IPS-20b (cell line): ENCODE results near the gene TIAM1.

Source experiments
- H3K27ac ChIP-seq: one replicate; pipeline ENCODE4 v1.5.1; 2013; ENCODE audit warnings: low read length
- H3K27me3 ChIP-seq: 2 replicates; pipeline ENCODE4 v1.6.1; 2013; ENCODE audit warnings: mild to moderate bottlenecking, low read length, inconsistent platforms; ENCODE audit not compliant: insufficient read depth
- H3K36me3 ChIP-seq: 2 replicates; pipeline ENCODE4 v1.6.1; 2013; ENCODE audit warnings: low read depth, mild to moderate bottlenecking, inconsistent platforms, low read length, moderate library complexity; ENCODE audit not compliant: insufficient read depth
- H3K4me1 ChIP-seq: 2 replicates; pipeline ENCODE4 v1.6.1; 2013; ENCODE audit warnings: mild to moderate bottlenecking, control low read depth, inconsistent platforms, low read length, moderate library complexity; ENCODE audit not compliant: insufficient read depth
- H3K4me3 ChIP-seq: 2 replicates; pipeline ENCODE4 v1.5.1; 2013; ENCODE audit warnings: mild to moderate bottlenecking, low read length, inconsistent platforms
- H3K9ac ChIP-seq: 2 replicates; pipeline ENCODE4 v1.6.1; 2013; ENCODE audit warnings: low read depth, mild to moderate bottlenecking, inconsistent platforms, low read length, moderate library complexity
- H3K9me3 ChIP-seq: 2 replicates; pipeline ENCODE4 v1.6.1; 2013; ENCODE audit warnings: mild to moderate bottlenecking, low read depth, low read length, inconsistent platforms; ENCODE audit not compliant: insufficient read depth

TIAM1 gene

DNA sequence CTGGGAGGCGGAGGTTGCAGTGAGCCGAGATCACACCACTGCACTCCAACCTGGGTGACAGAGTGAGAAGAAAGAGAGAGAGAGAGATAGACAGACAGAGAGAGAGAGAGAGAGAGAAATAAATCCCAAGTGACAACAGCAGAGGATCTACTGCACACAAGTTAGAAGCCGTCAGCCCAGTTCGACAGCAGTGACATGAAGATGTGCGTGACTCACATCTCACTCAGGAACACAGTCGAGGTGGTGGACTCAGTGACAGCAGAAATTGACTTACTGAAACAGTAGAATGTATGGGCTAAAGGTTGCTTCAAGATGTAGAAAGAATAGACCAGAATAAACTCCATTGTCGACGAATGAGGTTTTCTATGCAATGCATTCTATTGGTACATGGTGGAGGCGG, 228.8 kb downstream of the TIAM1 start:
- H3K4me1 ChIP-seq, result peaks cover 6% of the 10 kb centered on the region
- no peak overlapping the region for H3K9ac ChIP-seq
- H3K27ac ChIP-seq, result no peak overlapping the region
- H3K36me3 ChIP-seq, result peaks cover 3% of the 10 kb centered on the region; the same call in 1 of the 2 replicates
- no peaks in the 10 kb centered on the region for H3K27me3 ChIP-seq
- no peak overlapping the region for H3K4me3 ChIP-seq
- no peaks in the 10 kb centered on the region for H3K9me3 ChIP-seq

DNA sequence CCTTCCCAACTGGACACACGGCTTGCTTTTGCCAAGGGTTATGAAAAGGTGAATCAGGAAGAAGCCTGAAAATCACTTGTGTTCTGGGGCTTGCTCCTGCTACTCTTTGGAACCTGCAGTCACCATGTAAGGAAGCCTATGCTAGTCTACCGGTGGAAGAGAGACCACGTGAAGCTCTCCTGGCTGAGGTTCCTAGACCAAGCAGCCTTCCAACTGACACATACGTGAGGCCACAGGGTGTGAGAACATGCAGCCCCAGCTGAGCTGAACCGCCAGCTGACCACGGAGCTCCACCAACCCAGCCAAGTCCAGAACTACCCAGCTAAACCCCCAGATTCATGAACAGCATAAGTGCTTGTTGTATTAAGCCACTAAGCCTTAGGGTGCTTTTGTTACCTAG, 233.0 kb downstream of the TIAM1 start:
- Histone ChIP-seq H3K9me3 (peaks cover 9% of the 10 kb centered on the region; the same call in 1 of the 2 replicates), H3K27ac (no peak overlapping the region), H3K27me3 (no peaks in the 10 kb centered on the region), H3K9ac (no peak overlapping the region), H3K4me3 (no peak overlapping the region), H3K4me1 (no peaks in the 10 kb centered on the region), H3K36me3 (no peaks in the 10 kb centered on the region)

DNA sequence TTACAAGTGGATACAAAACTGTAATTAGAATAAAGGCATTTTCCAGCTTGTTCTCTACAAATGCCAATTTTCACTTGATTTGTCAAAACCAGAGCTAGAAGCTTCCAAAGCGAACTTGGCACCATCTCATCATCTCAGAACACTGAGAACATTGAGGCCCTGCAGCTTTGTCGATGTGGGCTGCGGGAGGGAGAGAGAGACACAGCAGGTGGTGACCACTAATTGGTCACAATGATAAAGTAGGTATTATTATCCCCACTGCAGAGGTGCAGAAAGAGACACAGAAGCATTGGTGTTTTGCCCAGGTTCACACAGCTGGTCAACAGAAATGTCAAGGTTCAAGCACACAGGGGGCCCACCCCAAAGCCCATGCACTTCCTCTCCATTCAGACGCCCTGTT, 233.6 kb downstream of the TIAM1 start:
- Histone ChIP-seq H3K27me3 (no peaks in the 10 kb centered on the region), H3K27ac (no peak overlapping the region), H3K9ac (no peak overlapping the region), H3K4me3 (no peak overlapping the region), H3K4me1 (no peaks in the 10 kb centered on the region), H3K9me3 (peaks cover 9% of the 10 kb centered on the region; the same call in 1 of the 2 replicates), H3K36me3 (no peaks in the 10 kb centered on the region)

DNA sequence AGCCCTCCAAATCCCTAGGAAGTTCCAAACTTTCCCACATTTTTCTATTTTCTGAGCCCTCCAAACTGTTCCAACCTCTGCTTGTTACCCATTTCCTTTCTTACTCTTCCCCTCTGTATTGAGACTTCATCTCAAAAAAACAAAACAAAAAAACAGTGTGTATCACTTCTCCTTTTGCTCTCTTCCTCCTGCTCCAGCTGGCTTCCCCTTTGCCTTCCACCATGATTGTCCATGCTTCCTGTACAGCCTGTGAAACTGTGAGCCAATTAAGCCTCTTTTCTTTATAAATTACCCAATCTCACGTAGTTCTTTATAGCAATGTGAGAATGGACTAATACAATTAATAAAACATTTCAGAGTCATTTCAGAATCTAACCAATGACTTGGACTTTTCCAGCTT, 236.2 kb downstream of the TIAM1 start:
- no peaks in the 10 kb centered on the region for H3K36me3 ChIP-seq
- no peaks in the 10 kb centered on the region; the same call in 1 of the 2 replicates for H3K4me1 ChIP-seq
- peaks cover 9% of the 10 kb centered on the region; the same call in 1 of the 2 replicates for H3K9me3 ChIP-seq
- no peak overlapping the region for H3K27ac ChIP-seq
- H3K27me3 ChIP-seq, result no peaks in the 10 kb centered on the region
- H3K9ac ChIP-seq, result no peak overlapping the region
- H3K4me3 ChIP-seq, result no peak overlapping the region

DNA sequence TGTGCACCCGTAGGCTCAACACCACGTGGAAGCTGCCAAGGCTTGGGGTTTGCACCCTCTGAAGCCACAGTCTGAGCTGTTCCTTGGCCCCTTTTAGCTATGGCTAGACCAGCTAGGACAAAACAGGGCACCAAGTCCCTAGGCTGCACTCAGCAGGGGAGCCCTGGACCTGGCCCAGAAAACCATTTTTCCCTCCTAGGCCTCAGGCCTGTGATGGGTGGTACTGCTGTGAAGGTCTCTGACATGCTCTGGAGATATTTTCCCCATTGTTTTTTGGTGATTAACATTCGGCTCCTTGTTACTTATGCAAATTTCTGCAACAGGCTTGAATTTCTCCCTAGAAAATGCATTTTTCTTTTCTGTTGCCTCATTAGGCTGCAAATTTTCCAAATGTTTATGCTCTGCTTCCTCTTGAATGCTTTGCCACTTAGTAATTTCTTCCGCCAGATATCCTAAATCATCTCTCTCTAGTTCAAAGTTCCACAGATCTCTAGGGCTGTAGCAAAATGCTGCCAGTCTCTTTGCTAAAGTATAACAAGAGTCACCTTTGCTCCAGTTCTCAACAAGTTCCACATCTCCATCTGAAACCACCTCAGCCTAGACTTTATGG, 236.8 kb downstream of the TIAM1 start:
- Histone ChIP-seq H3K4me1 (no peaks in the 10 kb centered on the region; the same call in 1 of the 2 replicates), H3K27ac (no peak overlapping the region), H3K4me3 (no peak overlapping the region), H3K36me3 (no peaks in the 10 kb centered on the region), H3K9me3 (peaks cover 9% of the 10 kb centered on the region; the same call in 1 of the 2 replicates), H3K9ac (no peak overlapping the region), H3K27me3 (no peaks in the 10 kb centered on the region)

DNA sequence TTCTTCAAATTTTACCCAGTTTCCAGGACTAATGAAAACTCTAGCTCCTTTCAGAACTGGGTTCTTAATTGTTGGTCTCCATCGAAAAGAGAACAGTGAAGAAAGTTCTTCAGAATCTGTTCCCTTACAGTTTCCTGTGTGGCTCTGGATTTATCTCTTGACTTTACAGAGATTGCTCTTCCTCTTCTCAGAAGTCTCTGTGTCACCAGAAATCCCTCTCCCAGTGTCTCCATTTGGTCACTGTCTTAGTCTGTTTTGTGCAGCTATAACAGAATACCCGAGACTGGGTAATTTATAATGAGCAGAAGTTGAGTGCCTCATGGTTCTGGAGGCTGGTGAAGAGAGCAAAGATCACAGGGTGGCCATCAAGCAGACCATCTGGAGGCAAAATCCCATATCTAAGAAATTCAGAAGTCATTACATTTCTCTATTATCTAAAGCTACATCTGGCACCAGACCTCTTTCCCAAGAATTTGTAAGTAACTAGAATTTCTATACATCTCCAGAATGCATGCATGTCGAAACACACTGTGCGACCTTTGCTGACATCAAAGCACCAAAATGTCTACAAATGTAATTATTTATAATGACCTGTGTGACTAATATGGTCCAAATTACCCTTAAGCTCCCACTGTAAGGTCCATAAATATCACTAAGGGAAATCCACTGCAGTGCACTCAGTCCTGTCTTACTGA, 240.3 kb downstream of the TIAM1 start:
- Histone ChIP-seq H3K27ac (no peak overlapping the region), H3K4me1 (no peaks in the 10 kb centered on the region; the same call in 1 of the 2 replicates), H3K27me3 (no peaks in the 10 kb centered on the region), H3K4me3 (no peak overlapping the region), H3K9me3 (peaks cover 9% of the 10 kb centered on the region; the same call in 1 of the 2 replicates), H3K36me3 (no peaks in the 10 kb centered on the region), H3K9ac (no peak overlapping the region)

DNA sequence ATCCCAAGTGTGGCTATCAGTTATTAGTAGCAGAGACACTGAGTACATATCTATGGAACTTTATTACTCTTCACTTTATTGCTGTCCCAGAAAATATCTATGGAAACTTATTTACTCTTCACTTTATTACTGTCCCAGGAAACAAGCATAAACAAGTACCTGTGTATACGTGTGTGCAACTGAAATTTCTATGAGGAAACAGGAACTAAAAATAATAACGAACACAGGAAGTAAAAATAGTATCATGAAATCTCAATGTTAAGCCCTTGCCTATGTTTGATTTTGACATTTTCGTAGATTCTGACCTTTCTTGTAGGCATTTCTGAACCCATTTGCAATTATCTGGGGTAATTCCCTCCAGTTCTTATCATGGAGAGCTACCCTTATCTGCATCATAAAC, 240.9 kb downstream of the TIAM1 start:
- no peaks in the 10 kb centered on the region for H3K36me3 ChIP-seq
- H3K9ac ChIP-seq, result no peak overlapping the region
- no peak overlapping the region for H3K4me3 ChIP-seq
- H3K27ac ChIP-seq, result no peak overlapping the region
- no peaks in the 10 kb centered on the region for H3K27me3 ChIP-seq
- H3K9me3 ChIP-seq, result peaks cover 9% of the 10 kb centered on the region; the same call in 1 of the 2 replicates
- no peaks in the 10 kb centered on the region; the same call in 1 of the 2 replicates for H3K4me1 ChIP-seq

DNA sequence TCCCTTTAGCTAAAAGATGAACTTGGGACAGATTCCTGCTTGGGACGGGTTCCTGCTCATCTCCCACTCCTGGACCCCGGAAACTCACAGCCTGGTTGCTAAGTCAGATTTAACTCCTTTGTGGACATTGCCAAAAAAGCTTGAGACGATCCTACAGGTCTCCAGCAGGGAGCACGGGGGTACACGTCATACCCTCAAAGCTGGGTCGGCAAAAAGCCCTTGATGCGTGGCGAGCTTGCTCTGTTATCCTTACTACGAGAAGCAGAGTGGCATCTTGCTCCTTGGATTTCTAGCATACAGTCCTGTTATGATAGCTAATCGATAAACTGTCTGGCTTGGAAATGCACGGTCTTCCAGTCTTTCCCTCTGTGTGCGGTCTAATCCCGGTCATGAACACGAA, 244.9 kb downstream of the TIAM1 start:
- H3K36me3 ChIP-seq, result no peaks in the 10 kb centered on the region
- no peak overlapping the region for H3K4me3 ChIP-seq
- no peaks in the 10 kb centered on the region for H3K9me3 ChIP-seq
- no peak overlapping the region for H3K9ac ChIP-seq
- no peaks in the 10 kb centered on the region; the same call in 1 of the 2 replicates for H3K4me1 ChIP-seq
- H3K27me3 ChIP-seq, result no peaks in the 10 kb centered on the region
- no peak overlapping the region for H3K27ac ChIP-seq

DNA sequence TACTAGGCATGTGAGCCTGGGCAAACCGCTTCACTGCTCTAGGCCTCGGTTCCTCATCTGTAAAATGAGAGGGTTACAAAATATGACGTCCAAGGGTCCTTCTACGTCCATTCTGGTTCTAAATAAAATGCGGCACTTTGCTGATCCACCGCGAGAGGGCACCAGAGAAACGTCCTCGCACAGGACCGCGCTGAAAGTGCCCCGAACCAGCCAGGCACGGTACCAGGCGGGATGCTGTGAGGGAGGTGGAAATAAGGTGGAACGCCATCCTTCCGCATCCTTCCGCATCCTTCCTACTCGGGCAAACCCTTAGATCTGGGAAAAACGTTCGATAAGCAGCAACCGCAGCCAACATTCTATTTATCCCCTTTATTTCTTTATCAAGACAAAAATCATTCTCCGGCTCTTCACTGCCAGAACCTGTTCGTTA, 245.5 kb downstream of the TIAM1 start:
- Histone ChIP-seq H3K9me3 (no peaks in the 10 kb centered on the region), H3K4me1 (no peaks in the 10 kb centered on the region; the same call in 1 of the 2 replicates), H3K36me3 (no peaks in the 10 kb centered on the region), H3K27ac (no peak overlapping the region), H3K4me3 (no peak overlapping the region), H3K9ac (no peak overlapping the region), H3K27me3 (no peaks in the 10 kb centered on the region)

DNA sequence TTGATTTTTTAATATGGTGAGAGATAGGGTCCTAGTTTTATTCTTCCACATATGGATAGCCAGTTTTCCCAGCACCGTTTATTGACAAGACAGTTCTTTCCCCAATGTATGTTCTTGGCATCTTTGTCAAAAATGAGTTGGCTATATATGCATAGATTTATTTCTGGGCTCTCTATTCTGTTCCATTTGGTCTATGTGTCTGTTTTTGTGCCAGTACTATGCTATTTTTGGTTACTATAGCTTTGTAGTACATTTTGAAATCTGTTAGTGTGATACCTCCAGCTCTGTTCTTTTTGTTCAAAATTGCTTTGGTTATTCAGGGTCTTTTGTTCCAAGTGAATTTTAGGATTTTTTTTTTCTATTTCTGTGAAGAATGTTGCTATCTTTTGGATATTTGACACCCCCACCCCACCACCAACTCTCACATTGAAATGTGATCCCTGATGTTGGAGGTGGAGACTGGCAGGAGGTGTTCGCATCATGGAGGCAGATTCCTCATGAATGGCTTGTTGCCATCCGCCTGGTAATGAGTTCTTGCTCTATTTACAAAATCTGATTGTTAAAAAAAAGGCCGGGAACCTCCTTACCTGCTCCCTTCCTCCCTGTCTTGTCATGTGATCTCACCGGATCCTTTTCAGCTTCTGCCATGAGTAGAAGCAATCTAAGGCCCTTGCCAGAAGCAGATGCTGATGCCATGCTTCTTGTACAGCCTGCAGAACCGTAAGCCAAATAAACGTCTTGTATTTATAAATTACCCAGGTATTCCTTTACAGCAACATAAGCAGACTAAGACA, 251.0 kb downstream of the TIAM1 start:
- Histone ChIP-seq H3K4me3 (no peak overlapping the region), H3K4me1 (no peaks in the 10 kb centered on the region), H3K27ac (no peak overlapping the region), H3K36me3 (no peaks in the 10 kb centered on the region), H3K9ac (no peak overlapping the region), H3K9me3 (no peaks in the 10 kb centered on the region), H3K27me3 (no peaks in the 10 kb centered on the region)

DNA sequence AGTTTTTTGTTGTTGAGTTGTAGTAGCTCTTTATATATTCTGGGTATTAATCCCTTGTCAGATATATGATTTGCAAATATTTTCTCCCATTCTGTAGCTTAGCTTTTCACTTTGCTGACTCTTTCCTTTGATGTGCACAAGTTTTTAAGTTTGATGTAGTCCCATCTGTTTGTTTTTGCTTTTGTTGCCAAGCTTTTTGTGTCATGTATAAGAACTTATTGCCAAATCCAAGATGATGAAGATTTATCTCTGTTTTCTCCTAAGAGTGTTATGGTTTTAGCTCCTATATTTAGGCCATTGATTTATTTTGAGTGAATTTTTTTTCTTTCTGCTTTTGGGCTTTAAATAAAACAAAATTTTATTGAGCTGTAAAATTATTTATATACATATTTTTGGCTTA, 253.7 kb downstream of the TIAM1 start:
- Histone ChIP-seq H3K9ac (no peak overlapping the region), H3K4me1 (no peaks in the 10 kb centered on the region), H3K27me3 (no peaks in the 10 kb centered on the region), H3K36me3 (no peaks in the 10 kb centered on the region), H3K4me3 (no peak overlapping the region), H3K9me3 (no peaks in the 10 kb centered on the region), H3K27ac (no peak overlapping the region)

DNA sequence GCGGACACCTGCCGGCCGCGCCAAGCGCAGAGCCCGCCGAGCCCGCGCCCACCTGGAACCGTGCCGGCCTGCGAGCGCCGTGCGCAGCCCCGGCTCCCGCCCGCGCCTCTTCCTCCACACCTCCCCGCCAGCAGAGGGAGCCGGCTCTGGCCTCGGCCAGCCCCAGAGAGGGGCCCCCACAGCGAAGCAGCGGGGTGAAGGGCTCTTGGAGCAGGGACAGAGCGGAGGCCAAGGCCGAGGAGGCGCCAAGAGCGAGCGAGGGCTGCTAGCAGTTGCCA, 255.6 kb downstream of the TIAM1 start:
- Histone ChIP-seq H3K36me3 (no peaks in the 10 kb centered on the region), H3K9ac (no peak overlapping the region), H3K27me3 (no peaks in the 10 kb centered on the region), H3K4me3 (no peak overlapping the region), H3K4me1 (no peaks in the 10 kb centered on the region), H3K9me3 (no peaks in the 10 kb centered on the region), H3K27ac (no peak overlapping the region)
